ENCODE measurements around the gene KCNJ4. TPM values are rescaled to one million over a fixed set of nuclear protein-coding genes. Genes with fewer than 3 reads are reported as not detected.
"Not testable (repeated sequence)": the region's sequence is repeated elsewhere in the genome, so short reads cannot be mapped to it uniquely, and the experiment has no call there.

Gene KCNJ4
- total RNA-seq, 2 experiments from 2014 or later: not detected

- Histone ChIP-seq H3K4me3 (ENCODE audit: low read depth, low read length, poor library complexity, severe bottlenecking) (peak overlapping the region; percentile 87), H3K9me3 (ENCODE audit: low read length) (no peaks in the 10 kb centered on the region), H3K9me2 (ENCODE audit: insufficient read depth, low read length) (no peaks in the 10 kb centered on the region), H3K36me3 (ENCODE audit: insufficient read depth, low read length) (no peaks in the 10 kb centered on the region), H3K27ac (ENCODE audit: low read depth, low read length, poor library complexity, severe bottlenecking) (peak overlapping the region; percentile 90), H3K79me2 (ENCODE audit: insufficient read depth, low read depth, low read length) (peaks cover 54% of the 10 kb centered on the region), H3K4me1 (ENCODE audit: insufficient read depth, low read length, poor library complexity, severe bottlenecking) (peaks cover 41% of the 10 kb centered on the region), H3K4me2 (ENCODE audit: low read length) (peak overlapping the region; percentile 97), H4K20me1 (ENCODE audit: insufficient read depth, low read length) (no peaks in the 10 kb centered on the region), H2AFZ (ENCODE audit: low read length) (no peak overlapping the region)
- POLR2A ChIA-PET: interaction anchor here (0.6 to 1.8 kb wide), 2 partner anchors 174 to 195 kb away, joined by 3 to 8 read pairs; no protein-coding TSS in a partner anchor
- CTCF ChIA-PET (ENCODE audit: unreplicated experiment): no interaction called here
- DNase-seq (ENCODE audit: low spot score): peak; percentile 65
- BruUV-seq (replicated peaks): no TSS peak
- TF ChIP-seq, protein P1, sequence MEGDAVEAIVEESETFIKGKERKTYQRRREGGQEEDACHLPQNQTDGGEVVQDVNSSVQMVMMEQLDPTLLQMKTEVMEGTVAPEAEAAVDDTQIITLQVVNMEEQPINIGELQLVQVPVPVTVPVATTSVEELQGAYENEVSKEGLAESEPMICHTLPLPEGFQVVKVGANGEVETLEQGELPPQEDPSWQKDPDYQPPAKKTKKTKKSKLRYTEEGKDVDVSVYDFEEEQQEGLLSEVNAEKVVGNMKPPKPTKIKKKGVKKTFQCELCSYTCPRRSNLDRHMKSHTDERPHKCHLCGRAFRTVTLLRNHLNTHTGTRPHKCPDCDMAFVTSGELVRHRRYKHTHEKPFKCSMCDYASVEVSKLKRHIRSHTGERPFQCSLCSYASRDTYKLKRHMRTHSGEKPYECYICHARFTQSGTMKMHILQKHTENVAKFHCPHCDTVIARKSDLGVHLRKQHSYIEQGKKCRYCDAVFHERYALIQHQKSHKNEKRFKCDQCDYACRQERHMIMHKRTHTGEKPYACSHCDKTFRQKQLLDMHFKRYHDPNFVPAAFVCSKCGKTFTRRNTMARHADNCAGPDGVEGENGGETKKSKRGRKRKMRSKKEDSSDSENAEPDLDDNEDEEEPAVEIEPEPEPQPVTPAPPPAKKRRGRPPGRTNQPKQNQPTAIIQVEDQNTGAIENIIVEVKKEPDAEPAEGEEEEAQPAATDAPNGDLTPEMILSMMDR (conservative IDR thresholded peaks at IDR 0.05; ENCODE audit: low read length): no peak
- TF ChIP-seq EZH2phosphoT487 (IDR thresholded peaks at IDR 0.05; ENCODE audit: borderline replicate concordance, low read depth, low read length): no peak
- intact Hi-C loops (cut with micrococcal nuclease; ENCODE audit: unreplicated experiment): loop anchor here (2.0 to 5.0 kb wide), 3 partner anchors 80 to 173 kb away; partner anchors contain the start of genes CSNK1E, DDX17 and DMC1
These were observed 57.6 kb downstream of the KCNJ4 start for GRCh38 chr22:38397189-38398085.

GRCh38 chr22:38396440-38397069, 58.4 kb downstream of the KCNJ4 start:
- H3K4me1 ChIP-seq (ENCODE audit: insufficient read depth, low read length, poor library complexity, severe bottlenecking): peaks cover 46% of the 10 kb centered on the region
- POLR2A ChIA-PET; H3K9me3 ChIP-seq (ENCODE audit: low read length); BruUV-seq (replicated peaks); H4K20me1 ChIP-seq (ENCODE audit: insufficient read depth, low read length); H3K36me3 ChIP-seq (ENCODE audit: insufficient read depth, low read length); DNase-seq (ENCODE audit: low spot score); H2AFZ ChIP-seq (ENCODE audit: low read length); H3K9me2 ChIP-seq (ENCODE audit: insufficient read depth, low read length): not testable (repeated sequence)
- CTCF ChIA-PET (ENCODE audit: unreplicated experiment): interaction anchor here (0.6 kb wide), 1 partner anchor 150 kb away, joined by 3 read pairs; no protein-coding TSS in a partner anchor
- peak overlapping the region; percentile 90 for H3K27ac ChIP-seq (ENCODE audit: low read depth, low read length, poor library complexity, severe bottlenecking)
- peak overlapping the region; percentile 97 for H3K4me2 ChIP-seq (ENCODE audit: low read length)
- intact Hi-C loops (cut with micrococcal nuclease; ENCODE audit: unreplicated experiment): loop anchor here (5.0 kb wide), 1 partner anchor 79 kb away; the partner anchor contains the start of gene CSNK1E
- H3K79me2 ChIP-seq (ENCODE audit: insufficient read depth, low read depth, low read length): peaks cover 63% of the 10 kb centered on the region
- peak overlapping the region; percentile 87 for H3K4me3 ChIP-seq (ENCODE audit: low read depth, low read length, poor library complexity, severe bottlenecking)

DNA sequence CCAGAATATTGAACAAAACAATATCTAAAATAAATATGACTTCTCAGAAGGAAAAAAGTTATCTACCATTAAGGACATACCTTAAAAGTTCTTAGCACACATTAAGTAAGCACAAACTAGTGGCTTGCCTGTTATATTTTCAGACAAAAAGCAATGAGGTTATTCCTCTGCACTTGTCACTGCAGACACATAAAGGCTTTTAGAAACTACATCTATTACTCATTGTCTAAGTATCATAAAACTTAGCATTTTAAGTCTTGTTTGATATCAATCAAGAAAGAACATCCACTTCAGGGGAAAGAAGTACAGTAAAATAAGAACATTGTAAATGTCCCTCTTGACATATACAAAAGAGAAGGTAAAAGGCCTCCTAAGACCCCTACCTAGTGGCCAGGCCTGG, 59.1 kb downstream of the KCNJ4 start:
- H3K9me3 ChIP-seq (ENCODE audit: low read length); H4K20me1 ChIP-seq (ENCODE audit: insufficient read depth, low read length); H2AFZ ChIP-seq (ENCODE audit: low read length); CTCF ChIA-PET (ENCODE audit: unreplicated experiment); H3K9me2 ChIP-seq (ENCODE audit: insufficient read depth, low read length); H3K36me3 ChIP-seq (ENCODE audit: insufficient read depth, low read length); DNase-seq (ENCODE audit: low spot score); POLR2A ChIA-PET; BruUV-seq (replicated peaks): not testable (repeated sequence)
- peaks cover 69% of the 10 kb centered on the region for H3K79me2 ChIP-seq (ENCODE audit: insufficient read depth, low read depth, low read length)
- H3K4me1 ChIP-seq (ENCODE audit: insufficient read depth, low read length, poor library complexity, severe bottlenecking): peaks cover 50% of the 10 kb centered on the region
- H3K4me2 ChIP-seq (ENCODE audit: low read length): peak overlapping the region; percentile 97
- intact Hi-C loops (cut with micrococcal nuclease; ENCODE audit: unreplicated experiment): loop anchor here (5.0 kb wide), 1 partner anchor 79 kb away; the partner anchor contains the start of gene CSNK1E
- peak overlapping the region; percentile 90 for H3K27ac ChIP-seq (ENCODE audit: low read depth, low read length, poor library complexity, severe bottlenecking)
- H3K4me3 ChIP-seq (ENCODE audit: low read depth, low read length, poor library complexity, severe bottlenecking): peak overlapping the region; percentile 87

GRCh38 chr22:38394929-38395624, 59.9 kb downstream of the KCNJ4 start:
- H4K20me1 ChIP-seq (ENCODE audit: insufficient read depth, low read length); H3K36me3 ChIP-seq (ENCODE audit: insufficient read depth, low read length); H2AFZ ChIP-seq (ENCODE audit: low read length); POLR2A ChIA-PET; BruUV-seq (replicated peaks); CTCF ChIA-PET (ENCODE audit: unreplicated experiment); H3K9me3 ChIP-seq (ENCODE audit: low read length); H3K9me2 ChIP-seq (ENCODE audit: insufficient read depth, low read length): not testable (repeated sequence)
- Histone ChIP-seq H3K4me1 (ENCODE audit: insufficient read depth, low read length, poor library complexity, severe bottlenecking) (peaks cover 59% of the 10 kb centered on the region), H3K4me3 (ENCODE audit: low read depth, low read length, poor library complexity, severe bottlenecking) (peak overlapping the region; percentile 87), H3K4me2 (ENCODE audit: low read length) (peak overlapping the region; percentile 97), H3K79me2 (ENCODE audit: insufficient read depth, low read depth, low read length) (peaks cover 78% of the 10 kb centered on the region), H3K27ac (ENCODE audit: low read depth, low read length, poor library complexity, severe bottlenecking) (peak overlapping the region; percentile 90)
- DNase-seq (ENCODE audit: low spot score): peak; percentile 30
- intact Hi-C loops (cut with micrococcal nuclease; ENCODE audit: unreplicated experiment): loop anchor here (5.0 kb wide), 1 partner anchor 78 kb away; the partner anchor contains the start of gene CSNK1E

- Histone ChIP-seq H3K4me2 (ENCODE audit: low read length) (peak overlapping the region; percentile 66), H3K4me1 (ENCODE audit: insufficient read depth, low read length, poor library complexity, severe bottlenecking) (peaks cover 76% of the 10 kb centered on the region), H3K4me3 (ENCODE audit: low read depth, low read length, poor library complexity, severe bottlenecking) (peak overlapping the region; percentile 26), H3K27ac (ENCODE audit: low read depth, low read length, poor library complexity, severe bottlenecking) (peak overlapping the region; percentile 15), H3K79me2 (ENCODE audit: insufficient read depth, low read depth, low read length) (peaks cover 82% of the 10 kb centered on the region)
- H3K9me2 ChIP-seq (ENCODE audit: insufficient read depth, low read length); POLR2A ChIA-PET; BruUV-seq (replicated peaks); CTCF ChIA-PET (ENCODE audit: unreplicated experiment); DNase-seq (ENCODE audit: low spot score); H3K36me3 ChIP-seq (ENCODE audit: insufficient read depth, low read length); intact Hi-C loops (cut with micrococcal nuclease; ENCODE audit: unreplicated experiment); H4K20me1 ChIP-seq (ENCODE audit: insufficient read depth, low read length); H3K9me3 ChIP-seq (ENCODE audit: low read length); H2AFZ ChIP-seq (ENCODE audit: low read length): not testable (repeated sequence)
These were observed 65.6 kb downstream of the KCNJ4 start for GRCh38 chr22:38389428-38389818.

Data from OCI-LY7 (cell line).